Vagina (tissue), 2 donors: ENCODE measurements around the gene TBX10. TPM values are rescaled to one million over a fixed set of nuclear protein-coding genes. Genes with fewer than 3 reads are reported as not detected.
"Not testable (repeated sequence)": the region's sequence is repeated elsewhere in the genome, so short reads cannot be mapped to it uniquely, and the experiment has no call there.

Experiments used
- DNase-seq, 2 donors: peaks; one replicate each; pipeline ENCODE4 v3.0.0-alpha.2; 2017; ENCODE audit errors: extremely low spot score in 2 of 2
- H3K27ac ChIP-seq: fragments of 200-600 bp; sonication (generic); one replicate; pipeline ENCODE4 v1.5.1; 2019
- H3K27me3 ChIP-seq: fragments of 200-600 bp; sonication (generic); one replicate; pipeline ENCODE4 v1.5.1; 2019
- H3K36me3 ChIP-seq, 2 donors: fragments of 200-600 bp; sonication (generic); one replicate each; pipeline ENCODE4 v1.5.1; 2017 to 2019
- H3K4me1 ChIP-seq: fragments of 200-600 bp; sonication (generic); one replicate; pipeline ENCODE4 v1.5.1; 2019
- H3K4me3 ChIP-seq, 2 donors: fragments of 200-600 bp; sonication (generic); 1 replicate in 1 of 2; 2 replicates in 1 of 2; pipeline ENCODE4 v1.5.1; 2016 to 2019
- H3K9me3 ChIP-seq: fragments of 200-600 bp; sonication (generic); one replicate; pipeline ENCODE4 v1.5.1; 2019
- CTCF ChIP-seq, 3 experiments: fragments of 450-650 bp in 2 of 3; fragments of 200-600 bp in 1 of 3; sonication (generic) in 1 of 3; IDR thresholded peaks; one replicate each; pipeline ENCODE4 v1.5.1; 2017 to 2019; ENCODE audit warnings: antibody characterized with exemption in 3 of 3, mild to moderate bottlenecking in 2 of 3, moderate library complexity in 2 of 3
- POLR2A ChIP-seq, 2 donors: fragments of 450-650 bp; IDR thresholded peaks; one replicate each; pipeline ENCODE4 v1.6.1; 2017; ENCODE audit warnings: antibody characterized with exemption in 2 of 2, mild to moderate bottlenecking in 2 of 2, moderate library complexity in 2 of 2
- POLR2AphosphoS5 ChIP-seq, 2 donors: sonication (generic); formaldehyde crosslinking; IDR thresholded peaks; one replicate each; pipeline ENCODE4 v1.9.0; 2017; ENCODE audit warnings: antibody characterized with exemption in 2 of 2, mild to moderate bottlenecking in 2 of 2, low read depth in 1 of 2; ENCODE audit not compliant: insufficient read depth in 1 of 2
- intact Hi-C: fragments of 100-400 bp; cut with DNase I; formaldehyde crosslinking; loops from one replicate; pipeline ENCODE4 v1.15.1; 2023
- total RNA-seq: library from RNA; depleted of rRNA; stranded (reverse); fragments of >200 nt; gene quantifications from one replicate; pipeline ENCODE4 v1.2.3, GENCODE V29; 2016

Gene TBX10
- total RNA-seq, 1 donor from 2014 or later = not detected

- H3K27me3 ChIP-seq = no peaks in the 10 kb centered on the region
- no peak overlapping the region for H3K4me3 ChIP-seq
- H3K36me3 ChIP-seq = peaks cover 0 to 5% of the 10 kb centered on the region in 2 donors
- H3K9me3 ChIP-seq = no peaks in the 10 kb centered on the region
- no peaks in the 10 kb centered on the region for H3K4me1 ChIP-seq
- no peak for DNase-seq
- H3K27ac ChIP-seq = no peak overlapping the region
- TF ChIP-seq POLR2AphosphoS5 (IDR thresholded peaks at IDR 0.05; ENCODE audit: insufficient read depth in 1 of 2, low read depth in 1 of 2) (no peak), CTCF (IDR thresholded peaks at IDR 0.05) (no peak), POLR2A (IDR thresholded peaks at IDR 0.05) (no peak)
- intact Hi-C loops = no loop called here
Observed at GRCh38 chr11:67592880-67593564, 46.5 kb downstream of the TBX10 start.

GRCh38 chr11:67588899-67589415 is 50.6 kb downstream of the TBX10 start:
- intact Hi-C loops = loop anchor here (5.0 kb wide), 1 partner anchor 82 kb away; the partner anchor contains the start of genes CDK2AP2 and PITPNM1
- Histone ChIP-seq H3K36me3 (peaks cover 0 to 29% of the 10 kb centered on the region in 2 donors), H3K4me1 (peaks cover 26% of the 10 kb centered on the region)
- not testable (repeated sequence) for H3K27me3 ChIP-seq, H3K27ac ChIP-seq, H3K4me3 ChIP-seq, DNase-seq, H3K9me3 ChIP-seq

- no peaks in the 10 kb centered on the region for H3K9me3 ChIP-seq
- H3K27ac ChIP-seq = no peak overlapping the region
- no peaks in the 10 kb centered on the region for H3K27me3 ChIP-seq
- H3K36me3 ChIP-seq = peaks cover 0 to 29% of the 10 kb centered on the region in 2 donors
- peaks cover 27% of the 10 kb centered on the region for H3K4me1 ChIP-seq
- intact Hi-C loops = loop anchor here (5.0 kb wide), 1 partner anchor 81 kb away; the partner anchor contains the start of genes CDK2AP2 and PITPNM1
- no peak overlapping the region for H3K4me3 ChIP-seq
- no peak for TF ChIP-seq CTCF (IDR thresholded peaks at IDR 0.05)
- TF ChIP-seq POLR2AphosphoS5 (IDR thresholded peaks at IDR 0.05; ENCODE audit: insufficient read depth in 1 of 2, low read depth in 1 of 2) = no peak
- no peak for TF ChIP-seq POLR2A (IDR thresholded peaks at IDR 0.05)
- no peak for DNase-seq
Observed at GRCh38 chr11:67588136-67588503, 51.4 kb downstream of the TBX10 start.

- Histone ChIP-seq H3K27ac (no peak overlapping the region), H3K27me3 (no peaks in the 10 kb centered on the region), H3K4me3 (no peak overlapping the region), H3K4me1 (peaks cover 37% of the 10 kb centered on the region), H3K36me3 (peaks cover 0 to 29% of the 10 kb centered on the region in 2 donors), H3K9me3 (no peaks in the 10 kb centered on the region)
- no peak for DNase-seq
- intact Hi-C loops = loop anchor here (5.0 kb wide), 1 partner anchor 79 kb away; the partner anchor contains the start of genes CDK2AP2 and PITPNM1
- no peak for TF ChIP-seq POLR2AphosphoS5 (IDR thresholded peaks at IDR 0.05; ENCODE audit: insufficient read depth in 1 of 2, low read depth in 1 of 2)
- no peak for TF ChIP-seq POLR2A (IDR thresholded peaks at IDR 0.05)
- no peak for TF ChIP-seq CTCF (IDR thresholded peaks at IDR 0.05)
Observed at GRCh38 chr11:67586568-67587250, 52.9 kb downstream of the TBX10 start.

GRCh38 chr11:67585911-67586310 is 53.7 kb downstream of the TBX10 start:
- peak overlapping the region; percentile 99 for H3K27ac ChIP-seq
- intact Hi-C loops = loop anchor here (5.0 kb wide), 1 partner anchor 79 kb away; the partner anchor contains the start of genes CDK2AP2 and PITPNM1

More at GRCh38 chr11:67585911-67586310, 53.7 kb downstream of the TBX10 start:
- Histone ChIP-seq H3K27me3 (no peaks in the 10 kb centered on the region), H3K4me1 (peaks cover 37% of the 10 kb centered on the region), H3K4me3 (no peak overlapping the region), H3K36me3 (peaks cover 0 to 29% of the 10 kb centered on the region in 2 donors), H3K9me3 (no peaks in the 10 kb centered on the region)
- TF ChIP-seq POLR2A (IDR thresholded peaks at IDR 0.05) (no peak), POLR2AphosphoS5 (IDR thresholded peaks at IDR 0.05; ENCODE audit: insufficient read depth in 1 of 2, low read depth in 1 of 2) (no peak), CTCF (IDR thresholded peaks at IDR 0.05) (no peak)
- DNase-seq = no peak
